ENCODE measurements around the gene ANGPTL5.
A peak's percentile ranks its signal among the peaks of the same experiment; 100 is the strongest.
"Not testable (repeated sequence)": the region's sequence is repeated elsewhere in the genome, so short reads cannot be mapped to it uniquely, and the experiment has no call there.

Gene ANGPTL5

GRCh38 chr11:101916422-101916821, at the start of gene ANGPTL5:
ANGPTL5 (minus strand) TSS chr11:101916522; CDS start chr11:101907909, 8,613 bp downstream.
- no peak for TF ChIP-seq EZH2 (IDR thresholded peaks at IDR 0.05; ENCODE audit: borderline replicate concordance, low read length)
- no peak for TF ChIP-seq CTCF (IDR thresholded peaks at IDR 0.05; ENCODE audit: low read length)
- H3K4me3 ChIP-seq (ENCODE audit: low read depth, low read length, poor library complexity, severe bottlenecking) = peak within 1 kb of the TSS; percentile 70
- peak within 1 kb of the TSS; percentile 76 for H3K9ac ChIP-seq (ENCODE audit: low read length)
- peak within 1 kb of the TSS; percentile 73 for H3K4me2 ChIP-seq (ENCODE audit: low read length)
- H2AFZ ChIP-seq (ENCODE audit: low read length) = no peak within 1 kb of the TSS
- H3K36me3 ChIP-seq (ENCODE audit: insufficient read depth, low read length) = no peaks in the 10 kb centered on the region
- H3K9me2 ChIP-seq (ENCODE audit: low read depth, low read length) = no peaks in the 10 kb centered on the region
- H3K4me1 ChIP-seq (ENCODE audit: insufficient read depth, low read length, severe bottlenecking) = peaks cover 54% of the 10 kb centered on the region
- peak within 1 kb of the TSS; percentile 94 for H3K27ac ChIP-seq (ENCODE audit: low read depth, low read length, poor library complexity, severe bottlenecking)
- H4K20me1 ChIP-seq (ENCODE audit: insufficient read depth, low read length) = no peaks in the 10 kb centered on the region
- H3K79me2 ChIP-seq (ENCODE audit: insufficient read depth, low read length) = 0 out of 2 replicates have a peak, but pooled peaks cover 5% of the 10 kb centered on the region
- no peaks in the 10 kb centered on the region for H3K9me3 ChIP-seq (ENCODE audit: low read length)
- no peaks in the 10 kb centered on the region for H3F3A ChIP-seq (ENCODE audit: insufficient read depth, low read length)
- no peaks in the 10 kb centered on the region for H3K27me3 ChIP-seq (ENCODE audit: insufficient read depth, low read length)

- H3K36me3 ChIP-seq (ENCODE audit: insufficient read depth, low read length); H3F3A ChIP-seq (ENCODE audit: insufficient read depth, low read length); H3K4me3 ChIP-seq (ENCODE audit: low read depth, low read length, poor library complexity, severe bottlenecking); H3K9ac ChIP-seq (ENCODE audit: low read length); H3K9me3 ChIP-seq (ENCODE audit: low read length); H4K20me1 ChIP-seq (ENCODE audit: insufficient read depth, low read length); H2AFZ ChIP-seq (ENCODE audit: low read length); H3K79me2 ChIP-seq (ENCODE audit: insufficient read depth, low read length); H3K27ac ChIP-seq (ENCODE audit: low read depth, low read length, poor library complexity, severe bottlenecking); H3K9me2 ChIP-seq (ENCODE audit: low read depth, low read length); H3K4me2 ChIP-seq (ENCODE audit: low read length); H3K4me1 ChIP-seq (ENCODE audit: insufficient read depth, low read length, severe bottlenecking); H3K27me3 ChIP-seq (ENCODE audit: insufficient read depth, low read length): not testable (repeated sequence)
Observed at GRCh38 chr11:101964200-101964599, 47.9 kb upstream of the ANGPTL5 start.

GRCh38 chr11:101960231-101960630, 43.9 kb upstream of the ANGPTL5 start:
- peaks cover 16% of the 10 kb centered on the region for H3K36me3 ChIP-seq (ENCODE audit: insufficient read depth, low read length)
- no peaks in the 10 kb centered on the region for H3K9me3 ChIP-seq (ENCODE audit: low read length)
- TF ChIP-seq EZH2 (IDR thresholded peaks at IDR 0.05; ENCODE audit: borderline replicate concordance, low read length) (no peak), CTCF (IDR thresholded peaks at IDR 0.05; ENCODE audit: low read length) (no peak)
- no peaks in the 10 kb centered on the region for H3K27me3 ChIP-seq (ENCODE audit: insufficient read depth, low read length)
- H3K4me2 ChIP-seq (ENCODE audit: low read length) = no peak overlapping the region
- no peak overlapping the region for H3K4me3 ChIP-seq (ENCODE audit: low read depth, low read length, poor library complexity, severe bottlenecking)
- no peaks in the 10 kb centered on the region for H3K4me1 ChIP-seq (ENCODE audit: insufficient read depth, low read length, severe bottlenecking)
- H3K9me2 ChIP-seq (ENCODE audit: low read depth, low read length) = no peaks in the 10 kb centered on the region
- no peaks in the 10 kb centered on the region for H4K20me1 ChIP-seq (ENCODE audit: insufficient read depth, low read length)
- no peak overlapping the region for H3K27ac ChIP-seq (ENCODE audit: low read depth, low read length, poor library complexity, severe bottlenecking)
- no peak overlapping the region for H2AFZ ChIP-seq (ENCODE audit: low read length)
- no peaks in the 10 kb centered on the region for H3F3A ChIP-seq (ENCODE audit: insufficient read depth, low read length)
- H3K9ac ChIP-seq (ENCODE audit: low read length) = no peak overlapping the region
- H3K79me2 ChIP-seq (ENCODE audit: insufficient read depth, low read length) = no peaks in the 10 kb centered on the region

- no peak overlapping the region for H3K9ac ChIP-seq (ENCODE audit: low read length)
- no peak overlapping the region for H3K4me3 ChIP-seq (ENCODE audit: low read depth, low read length, poor library complexity, severe bottlenecking)
- no peak overlapping the region for H3K4me2 ChIP-seq (ENCODE audit: low read length)
- no peaks in the 10 kb centered on the region for H3K9me3 ChIP-seq (ENCODE audit: low read length)
- no peak overlapping the region for H2AFZ ChIP-seq (ENCODE audit: low read length)
- no peaks in the 10 kb centered on the region for H3K4me1 ChIP-seq (ENCODE audit: insufficient read depth, low read length, severe bottlenecking)
- H3K79me2 ChIP-seq (ENCODE audit: insufficient read depth, low read length) = no peaks in the 10 kb centered on the region
- no peaks in the 10 kb centered on the region for H3K9me2 ChIP-seq (ENCODE audit: low read depth, low read length)
- TF ChIP-seq CTCF (IDR thresholded peaks at IDR 0.05; ENCODE audit: low read length) = no peak
- no peak for TF ChIP-seq EZH2 (IDR thresholded peaks at IDR 0.05; ENCODE audit: borderline replicate concordance, low read length)
- H4K20me1 ChIP-seq (ENCODE audit: insufficient read depth, low read length) = no peaks in the 10 kb centered on the region
- H3K27me3 ChIP-seq (ENCODE audit: insufficient read depth, low read length) = no peaks in the 10 kb centered on the region
- no peaks in the 10 kb centered on the region for H3F3A ChIP-seq (ENCODE audit: insufficient read depth, low read length)
- H3K36me3 ChIP-seq (ENCODE audit: insufficient read depth, low read length) = peaks cover 16% of the 10 kb centered on the region
- H3K27ac ChIP-seq (ENCODE audit: low read depth, low read length, poor library complexity, severe bottlenecking) = no peak overlapping the region
Observed at GRCh38 chr11:101955701-101956100, 39.4 kb upstream of the ANGPTL5 start.
